Renal pelvis (tissue), 4 donors: ENCODE measurements around the gene MLPH. TPM values are rescaled to one million over a fixed set of nuclear protein-coding genes. Genes with fewer than 3 reads are reported as not detected.
"Not testable (repeated sequence)": the region's sequence is repeated elsewhere in the genome, so short reads cannot be mapped to it uniquely, and the experiment has no call there.

Source experiments
- DNase-seq: peaks from one replicate; pipeline ENCODE4 v3.0.0-alpha.2; 2013
- polyA plus RNA-seq, 3 donors: library from polyadenylated mRNA; unstranded; fragments of 120-200 nt; gene quantifications; one replicate each; pipeline ENCODE4 v1.2.1, GENCODE V29; 2013; ENCODE audit not compliant: insufficient read length in 3 of 3

The MLPH gene
- polyA plus RNA-seq, 3 donors: 2.1 to 5.8 (median 5.1) TPM

DNA sequence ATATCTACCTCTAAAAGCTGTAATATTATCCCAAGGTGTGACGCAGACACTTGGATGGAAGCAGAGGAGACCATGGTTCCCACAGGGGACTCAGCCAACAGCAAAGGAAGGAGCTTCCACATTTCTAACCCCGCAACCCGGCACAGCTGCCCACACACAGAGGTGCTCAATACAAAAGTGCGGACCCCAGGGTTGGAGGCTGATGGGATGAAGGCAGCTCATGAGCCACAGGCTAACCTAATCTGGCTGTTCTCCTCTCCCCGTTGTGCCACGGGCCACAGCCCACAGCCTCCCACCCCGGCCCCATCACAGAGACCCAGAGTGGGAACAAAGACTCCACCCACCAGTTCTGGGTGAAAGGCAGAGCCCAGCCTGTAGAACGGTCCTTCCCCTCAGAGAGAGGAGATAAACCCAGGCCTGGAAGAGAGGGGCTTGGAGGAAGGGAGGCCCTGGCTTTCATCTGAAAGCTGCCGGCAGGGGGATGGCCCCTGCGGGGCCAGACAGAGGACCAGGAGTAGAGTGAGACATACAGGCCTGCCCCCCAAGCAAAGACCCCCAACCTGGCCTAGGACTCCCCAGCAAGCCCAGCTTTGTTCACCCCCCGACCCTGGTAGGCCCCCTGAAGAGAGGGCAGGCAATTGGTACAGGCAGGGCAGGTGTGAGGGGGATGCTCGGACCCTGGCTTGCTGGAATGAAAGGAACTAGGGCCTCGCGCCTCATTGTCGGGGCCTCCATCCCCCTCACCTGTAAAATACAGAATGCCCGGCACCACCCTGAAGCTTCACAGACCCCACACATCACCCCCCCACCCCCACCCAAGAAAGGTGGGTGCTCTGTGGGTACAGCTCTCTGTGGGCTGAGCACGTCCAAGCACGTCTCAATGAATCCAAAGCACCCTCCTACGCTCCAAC is 96.6 kb downstream of the MLPH start:
- DNase-seq: no peak

DNA sequence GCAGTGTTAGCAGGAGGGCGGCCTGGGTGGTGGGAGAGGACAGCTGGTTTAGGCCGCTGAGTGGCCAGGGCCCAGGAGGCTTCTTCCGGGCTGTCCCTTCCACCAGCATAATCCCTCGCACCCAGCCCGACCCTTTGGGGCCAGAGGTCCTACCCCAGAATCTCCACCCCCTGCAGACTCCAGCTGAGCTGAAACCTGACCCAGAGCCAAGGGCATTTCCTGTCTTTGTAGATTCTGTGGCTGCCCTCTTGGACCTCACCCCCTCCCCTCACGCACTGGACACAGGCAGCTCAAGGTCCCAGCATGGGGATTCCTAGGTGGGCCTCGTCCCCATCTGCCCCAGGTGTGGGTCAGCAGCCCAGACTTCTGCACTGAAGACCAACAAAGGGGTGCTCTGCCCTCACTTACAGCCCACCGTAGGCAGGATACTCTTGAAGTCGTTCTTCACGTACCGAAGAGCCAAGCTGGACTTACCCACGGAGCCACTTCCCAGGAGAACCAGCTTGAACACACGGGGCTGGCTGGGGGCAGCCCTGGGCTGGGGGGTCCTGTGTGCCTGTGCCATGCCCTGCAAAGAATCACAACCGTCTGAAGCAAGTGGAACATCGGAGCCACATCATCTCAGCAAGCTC is 98.7 kb downstream of the MLPH start:
- no peak for DNase-seq

DNA sequence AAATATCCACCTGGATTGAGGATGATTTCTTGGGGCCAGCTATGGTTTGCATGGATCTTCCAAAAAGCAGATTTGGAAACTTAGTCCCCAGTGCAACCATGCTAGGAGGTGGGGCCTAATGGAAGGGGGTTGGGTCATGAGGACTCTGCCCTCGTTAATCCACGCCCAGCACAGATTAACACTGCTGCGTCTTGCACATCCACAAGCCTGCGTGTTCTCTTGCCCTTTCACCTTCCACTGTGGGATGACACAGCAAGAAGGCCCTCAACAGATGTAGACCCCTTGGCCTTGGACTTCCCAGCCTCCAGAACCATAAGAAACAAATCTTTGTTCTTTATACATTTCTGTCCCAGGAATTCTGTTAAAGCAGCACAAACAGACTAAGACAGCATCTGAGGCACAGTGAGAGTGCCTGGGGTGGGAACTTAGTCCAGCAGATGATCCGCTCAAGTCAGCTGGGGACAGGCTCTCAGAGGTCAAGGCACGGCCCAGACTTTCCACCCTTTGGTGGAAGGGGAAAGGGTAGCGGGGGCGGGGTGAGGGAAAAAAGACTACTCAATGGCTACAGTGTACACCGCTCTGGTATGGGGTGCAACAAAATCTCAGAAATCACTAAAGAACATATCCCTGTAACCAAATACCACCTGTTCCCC is 101.1 kb downstream of the MLPH start:
- DNase-seq: no peak

DNA sequence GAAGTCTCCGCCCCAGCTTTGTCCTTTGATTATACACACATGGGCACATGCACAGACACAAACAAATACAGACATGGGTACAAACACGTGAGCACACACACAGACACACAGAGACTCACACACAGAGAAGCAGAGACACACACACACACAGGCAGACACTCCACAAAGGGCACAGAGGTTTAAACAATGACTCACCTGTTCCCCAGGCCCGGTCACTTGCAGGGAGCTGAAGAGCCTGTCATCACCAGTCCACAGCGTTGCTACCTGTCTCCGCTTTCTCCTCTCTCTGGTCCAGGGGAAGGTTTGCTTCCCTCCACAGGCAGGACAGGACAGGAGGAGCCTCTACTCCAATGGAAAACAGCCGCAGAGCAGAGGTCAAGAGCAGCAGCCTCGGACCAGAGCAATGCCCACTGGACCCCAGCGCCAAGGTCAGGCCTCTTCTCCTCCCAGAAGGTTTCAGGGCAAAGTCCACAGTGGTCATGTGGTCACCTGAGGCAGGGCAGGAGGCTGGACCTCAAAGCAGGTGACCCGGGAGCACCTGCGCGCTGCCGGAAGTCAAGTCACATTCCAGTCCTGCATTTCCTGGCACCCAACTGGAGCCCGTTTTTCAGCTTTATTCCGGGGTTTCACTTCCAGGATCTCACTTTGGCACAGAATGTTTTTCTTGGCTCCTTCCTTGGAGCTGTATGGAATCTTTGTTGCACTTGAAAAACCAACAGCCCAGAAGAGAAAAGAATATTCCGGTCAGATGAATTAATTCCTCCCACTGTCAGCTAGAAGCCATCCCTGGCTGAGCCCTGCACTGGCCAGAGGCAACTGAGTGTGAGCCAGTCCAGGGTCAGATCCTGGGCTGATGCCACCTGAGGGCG is 103.5 kb downstream of the MLPH start, which contains the start of gene RAB17:
Gene RAB17 (minus strand): TSS at position 463 of the 869 bp plus-strand sequence. CDS start 4,580 bp downstream, outside the sequence.
- DNase-seq: no peak

DNA sequence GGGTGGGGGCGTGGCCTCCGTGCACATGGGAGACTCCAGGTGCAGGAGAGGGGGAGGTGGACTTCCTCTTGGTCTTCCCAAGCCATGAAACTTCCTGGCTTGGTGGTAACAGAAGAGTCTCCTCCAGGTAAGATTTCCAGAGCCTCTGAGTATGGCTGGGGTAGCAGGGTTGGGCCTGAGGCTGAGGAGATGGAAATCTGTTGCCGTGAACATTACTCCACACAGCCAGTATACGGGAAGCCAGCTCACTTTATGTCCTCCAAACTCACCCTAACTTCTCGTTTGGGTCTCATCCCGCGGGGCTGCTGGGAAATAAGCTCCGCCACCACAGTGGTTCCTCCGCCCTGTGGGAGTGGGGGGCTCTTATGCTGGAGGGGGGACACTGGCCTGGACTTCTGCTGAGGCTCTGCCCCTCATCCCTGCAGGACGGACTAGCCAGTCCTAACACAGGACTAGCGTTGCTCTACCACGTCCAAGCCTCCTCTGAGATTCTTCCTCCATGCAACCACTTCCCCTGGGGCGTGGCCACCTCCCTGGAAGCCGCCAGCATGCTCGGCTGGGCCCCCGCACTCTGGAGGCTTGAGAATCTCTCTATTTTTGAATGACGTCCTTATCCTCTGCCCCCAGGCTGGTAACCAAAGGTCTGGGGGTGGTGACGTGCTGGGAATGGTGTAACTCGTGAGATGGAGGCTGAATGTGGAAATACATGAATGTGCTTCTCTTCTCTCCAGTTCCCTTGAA is 104.3 kb downstream of the MLPH start:
- DNase-seq: no peak

DNA sequence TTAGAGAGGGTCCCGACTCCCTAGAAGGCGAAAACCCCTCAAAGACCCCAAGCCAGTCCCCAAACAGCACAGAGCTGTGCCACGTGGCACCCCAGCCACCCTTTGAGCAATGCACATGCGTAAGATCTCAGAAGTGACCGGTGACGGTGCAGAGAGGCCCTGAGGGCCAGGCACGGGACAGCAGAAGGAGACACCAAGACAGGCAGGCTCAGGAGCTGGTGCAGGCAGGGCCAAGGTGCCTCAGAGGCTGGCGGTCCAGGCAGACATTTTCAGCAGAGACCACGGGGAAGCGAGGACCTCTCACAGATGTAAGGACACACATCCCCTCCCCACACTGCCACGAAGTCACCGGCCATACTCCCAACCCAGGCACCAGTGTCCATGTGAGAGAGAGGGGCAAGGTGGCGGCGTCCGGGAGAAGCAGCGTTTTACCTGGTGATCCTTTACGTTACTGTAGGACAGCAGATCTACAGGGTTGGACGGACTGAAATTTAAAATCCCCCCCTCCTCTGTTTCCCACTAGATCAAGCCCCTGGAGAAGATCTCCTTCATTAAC is 105.5 kb downstream of the MLPH start:
- DNase-seq: no peak

DNA sequence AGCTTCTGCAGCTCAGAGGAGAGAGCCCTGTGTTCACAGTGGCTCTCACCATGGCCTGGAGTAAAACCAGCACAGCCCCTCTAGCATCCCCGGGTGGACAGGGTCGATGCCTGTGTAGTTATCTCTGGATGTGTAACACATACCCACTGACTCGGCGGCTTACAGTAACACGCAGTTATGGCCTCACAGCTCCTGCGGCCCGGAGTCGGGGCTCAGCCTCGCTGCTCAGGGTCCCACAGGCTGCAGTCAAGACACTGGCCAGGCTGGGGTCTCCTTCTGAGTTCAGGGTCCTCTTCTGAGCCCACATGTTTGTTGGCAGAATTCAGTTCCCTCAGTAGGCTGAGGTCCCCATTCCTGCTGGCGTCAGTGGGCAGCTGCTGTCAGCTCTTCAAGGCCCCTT is 106.0 kb downstream of the MLPH start:
- DNase-seq: no peak

DNA sequence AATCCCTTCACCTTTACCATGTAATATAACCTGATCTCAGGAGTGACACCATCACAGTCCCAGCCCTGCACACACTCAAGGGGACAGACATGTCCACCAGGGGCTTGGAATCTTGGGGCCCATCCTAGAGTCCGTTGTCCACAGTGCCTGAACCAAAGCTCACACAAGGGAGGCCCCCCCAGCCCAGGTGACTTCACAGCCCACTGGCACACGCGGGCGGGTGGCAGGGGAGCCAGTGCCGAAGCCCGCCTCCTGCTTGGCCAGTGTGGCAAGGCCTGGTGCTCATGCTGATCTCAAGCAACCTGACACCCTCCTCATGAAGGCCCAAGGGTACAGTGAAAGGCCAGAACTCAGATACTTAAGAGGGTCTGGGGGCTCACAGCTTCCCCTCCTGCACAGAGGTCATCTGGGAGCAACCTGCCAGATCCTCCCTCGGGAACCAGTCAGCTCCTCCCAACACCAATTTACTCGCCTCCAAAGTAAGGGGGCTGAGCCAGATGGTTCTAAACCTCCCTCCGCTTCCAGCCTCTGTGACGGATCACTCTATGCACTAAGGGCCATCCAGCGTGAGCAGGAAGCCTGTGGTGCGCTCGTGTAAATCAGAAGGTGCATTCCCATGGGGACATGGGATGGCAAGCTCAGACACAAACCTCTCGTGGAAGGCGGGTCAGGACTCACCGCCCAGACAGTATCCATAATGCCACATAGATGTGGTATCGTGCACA is 106.7 kb downstream of the MLPH start:
- DNase-seq: no peak

DNA sequence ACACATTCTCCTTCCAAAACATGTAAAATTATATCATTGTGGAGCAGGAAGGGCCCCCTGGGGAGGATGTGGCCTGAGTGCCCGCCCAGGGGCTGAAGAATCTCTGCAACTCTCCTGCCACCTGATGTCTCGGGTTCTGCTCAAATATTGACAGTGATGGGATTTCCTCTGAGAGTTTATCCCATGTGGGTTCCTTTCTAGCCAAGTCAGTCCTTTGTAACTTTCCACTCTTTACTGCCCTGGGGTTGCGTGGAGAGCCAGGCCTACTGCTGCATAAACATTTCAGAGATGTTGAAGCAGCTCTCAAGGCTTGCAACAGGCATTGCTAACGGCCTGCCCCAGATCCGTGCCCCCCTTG is 107.4 kb downstream of the MLPH start:
- DNase-seq: no peak

DNA sequence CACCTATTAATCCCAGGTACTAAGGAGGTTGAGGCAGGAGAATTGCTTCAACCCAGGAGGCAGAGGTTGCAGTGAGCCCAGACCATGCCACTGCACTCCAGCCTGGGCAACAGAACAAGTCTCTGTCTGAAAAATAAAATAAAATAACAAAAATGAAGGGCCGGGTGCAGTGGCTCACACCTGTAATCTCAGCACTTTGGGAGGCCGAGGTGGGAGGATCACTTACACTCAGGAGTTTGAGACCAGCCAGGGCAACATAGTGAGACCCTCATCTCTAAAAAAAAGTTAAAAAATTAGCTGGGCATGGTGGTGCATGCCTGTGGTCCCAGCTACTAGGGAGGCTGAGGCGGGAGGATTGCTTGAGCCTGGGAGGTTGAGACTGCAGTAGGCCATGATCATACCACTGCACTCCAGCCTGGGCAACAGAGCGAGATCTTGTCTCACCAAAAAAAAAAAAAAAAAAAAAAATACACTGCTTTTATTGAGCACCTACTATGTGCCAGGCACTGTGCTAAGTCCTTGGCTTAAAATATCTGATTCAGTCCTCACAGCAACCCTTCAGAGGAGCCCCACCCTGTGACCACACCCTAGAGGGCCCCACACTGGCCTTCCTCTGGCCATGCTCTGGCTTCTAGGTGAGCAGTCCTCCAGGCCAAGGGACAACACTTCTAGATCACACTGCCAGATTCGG is 108.9 kb downstream of the MLPH start:
- DNase-seq: not testable (repeated sequence)

DNA sequence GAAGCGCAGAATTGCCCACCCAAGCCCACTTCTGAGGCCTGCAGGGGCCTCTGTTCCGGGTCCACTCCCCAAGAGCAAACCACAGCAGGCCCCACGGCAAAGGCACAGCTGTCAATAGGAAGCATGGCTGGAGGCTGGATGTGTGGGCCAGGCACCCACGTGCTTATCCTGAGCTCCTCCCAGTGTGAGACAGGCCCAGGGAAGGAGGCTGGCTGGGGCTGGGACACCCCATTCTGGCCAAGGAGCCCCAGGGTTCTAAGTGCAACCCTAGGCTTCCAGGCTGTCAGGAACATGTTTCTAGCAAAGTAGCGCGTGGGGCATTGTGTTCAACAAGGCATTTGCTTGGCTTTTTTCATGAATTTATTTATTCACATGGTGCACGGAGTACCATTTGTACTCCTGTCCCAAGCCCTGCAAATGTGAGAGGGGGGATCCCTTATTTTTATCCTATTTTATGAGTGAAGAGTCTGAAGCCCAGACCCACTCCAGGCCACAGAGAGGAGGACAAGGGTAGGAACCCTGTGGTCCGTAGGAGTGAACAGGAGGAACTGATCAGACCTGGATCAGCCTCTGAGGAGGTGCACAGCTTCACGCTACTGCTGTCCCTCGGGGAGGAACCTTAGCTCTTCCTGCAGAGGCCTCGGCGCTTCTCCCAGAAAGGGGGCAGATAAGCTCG is 109.6 kb downstream of the MLPH start:
- no peak for DNase-seq

DNA sequence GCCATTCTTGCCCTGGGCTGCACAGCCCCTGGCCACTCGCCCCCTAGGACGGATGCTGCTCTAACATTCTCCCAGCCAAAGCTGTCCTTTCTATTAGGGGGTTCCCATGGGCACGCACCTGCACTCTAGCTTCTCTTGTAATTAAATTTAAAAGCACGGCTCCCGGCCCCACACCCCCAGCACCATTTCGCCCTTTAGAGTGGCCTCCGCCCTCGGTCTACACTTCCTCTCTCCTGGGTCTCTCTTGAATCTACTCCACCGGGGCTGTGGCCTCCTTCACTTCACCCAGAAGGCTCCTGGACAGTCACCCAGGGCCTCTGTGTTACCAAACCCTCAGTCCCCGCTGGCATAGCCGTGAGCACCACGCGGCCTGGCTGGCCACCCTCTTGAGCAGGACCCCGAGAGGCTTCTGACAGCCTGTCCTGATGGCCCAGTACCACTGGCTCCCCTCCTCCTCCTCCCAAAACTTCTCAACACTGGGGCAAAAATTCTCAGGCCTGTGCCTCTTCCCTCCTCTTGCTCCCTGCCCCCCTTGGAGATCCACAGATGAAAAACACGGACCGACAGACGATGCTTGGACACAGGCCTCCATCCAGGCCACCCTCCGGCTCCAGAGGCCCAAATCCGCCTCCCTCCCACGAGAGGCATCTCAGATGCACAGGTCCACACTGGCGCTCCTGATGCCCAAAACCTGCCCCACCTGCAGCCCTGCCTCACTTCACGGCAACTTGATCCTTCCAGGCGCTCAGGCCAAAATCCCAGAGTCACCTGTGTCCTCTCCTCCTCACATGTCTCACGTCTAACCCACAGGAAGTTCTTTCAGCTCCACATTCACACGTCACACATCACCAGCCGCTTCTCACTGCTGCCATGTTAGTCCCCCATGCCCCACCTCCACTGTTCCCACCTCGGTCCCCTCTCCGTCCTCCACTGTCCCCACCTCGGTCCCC is 110.4 kb downstream of the MLPH start:
- no peak for DNase-seq

DNA sequence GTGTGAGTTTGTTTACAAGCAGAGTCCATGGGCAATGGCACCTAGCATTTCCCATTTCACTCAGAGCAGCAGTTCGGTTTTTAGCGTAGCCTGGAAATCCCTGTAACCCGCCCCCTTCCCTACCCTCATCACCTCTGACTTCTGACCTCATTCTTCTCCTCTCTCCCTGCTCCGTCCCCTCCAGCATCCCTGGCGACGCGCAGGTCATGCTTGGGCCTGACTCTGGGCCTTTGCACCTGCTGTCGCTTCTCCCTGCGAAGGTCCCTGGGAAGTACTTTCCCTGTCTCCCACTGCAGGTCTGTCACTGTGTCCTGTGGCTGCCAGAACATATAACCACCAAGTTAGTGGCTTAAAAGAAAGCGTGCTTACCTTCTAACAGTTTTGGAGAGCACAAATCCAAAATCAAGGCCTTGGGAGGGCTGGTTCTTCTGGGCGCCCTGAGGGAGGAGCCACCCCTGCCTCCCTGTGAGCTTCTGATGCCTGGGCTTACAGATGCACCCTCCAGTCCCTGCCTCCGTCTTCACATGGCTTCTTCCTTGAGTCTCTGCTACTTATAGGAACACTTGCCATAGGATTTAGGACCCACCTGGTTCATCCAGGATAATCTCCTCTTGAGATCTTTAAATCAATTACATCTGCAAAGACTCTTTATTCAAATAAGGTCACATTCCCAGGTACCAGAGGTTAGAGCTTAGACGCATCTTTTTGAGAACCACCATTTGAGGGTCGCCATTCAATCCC is 111.6 kb downstream of the MLPH start:
- DNase-seq: no peak

DNA sequence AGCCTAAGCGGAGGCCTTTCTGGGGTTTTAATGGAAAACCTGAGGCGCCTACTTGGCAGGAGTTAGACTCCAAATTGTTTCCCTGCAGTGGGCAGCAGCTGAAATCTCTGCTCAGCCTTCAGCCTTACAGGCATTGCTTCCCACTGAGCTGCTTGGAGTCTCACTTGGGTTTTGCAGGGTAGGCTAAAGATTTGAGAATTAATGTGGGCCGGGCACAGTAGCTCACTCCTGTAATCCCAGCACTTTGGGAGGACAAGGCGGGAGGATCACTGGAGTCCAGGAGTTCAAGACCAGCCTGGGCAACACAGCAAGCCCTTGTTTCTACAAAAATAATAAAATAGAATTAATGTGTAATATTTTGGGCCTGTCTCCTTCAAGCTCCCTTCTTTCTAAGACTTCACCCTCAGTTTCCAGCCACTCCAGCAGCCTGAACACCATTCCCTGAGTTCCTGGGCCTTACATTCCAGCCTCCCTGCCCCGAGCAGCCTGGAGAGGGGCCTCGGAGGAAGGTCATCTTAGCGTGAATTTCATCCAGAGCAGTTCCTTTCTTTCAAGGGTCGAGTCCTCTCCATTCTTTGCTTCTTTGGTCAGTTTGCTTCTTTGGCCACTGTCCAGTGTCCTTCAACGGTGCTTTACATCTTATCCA is 112.5 kb downstream of the MLPH start:
- no peak for DNase-seq

DNA sequence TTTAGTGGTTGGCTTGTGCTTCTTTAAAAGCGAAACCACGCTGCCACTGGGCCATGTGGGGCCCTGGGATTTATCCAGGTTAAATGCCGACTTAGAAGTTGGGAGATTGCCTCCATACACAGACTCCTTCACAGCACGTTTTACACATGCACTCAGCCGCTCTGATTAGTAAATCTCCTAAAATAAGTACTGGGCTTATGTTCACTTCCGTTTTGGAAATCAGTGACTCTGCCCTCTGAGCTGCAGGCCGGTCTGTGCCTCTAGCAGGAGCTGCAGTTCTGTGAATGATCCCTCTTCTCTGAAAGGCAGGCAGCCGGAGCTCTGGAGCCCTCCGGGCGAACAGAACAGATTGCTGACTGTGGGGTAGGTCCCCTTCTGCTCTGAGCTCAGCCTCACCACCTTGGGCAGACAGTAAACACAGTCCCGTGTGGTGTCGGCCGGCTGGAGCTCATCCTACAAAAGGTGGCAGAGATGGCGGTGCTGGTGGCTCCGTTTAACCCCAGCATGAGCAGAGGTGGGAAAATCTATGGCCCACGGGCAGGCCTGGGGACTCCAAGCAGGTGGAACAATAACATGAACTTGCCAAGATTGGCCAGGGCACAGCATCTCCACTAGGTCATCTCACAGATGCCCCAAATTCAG is 113.3 kb downstream of the MLPH start:
- DNase-seq: no peak
